ENCODE measurements around the gene FAM111A.
A peak's percentile ranks its signal among the peaks of the same experiment; 100 is the strongest.

Gene FAM111A

GRCh38 chr11:59141191-59141590 lies 1.5 kb upstream of the FAM111A start:
- DNase-seq (ENCODE audit: low read depth in 1 of 2, low spot score in 1 of 2), result no peak
- TF ChIP-seq SPI1 (IDR thresholded peaks at IDR 0.05; ENCODE audit: borderline replicate concordance, low read depth), result no peak
- TF ChIP-seq POLR2AphosphoS5 (IDR thresholded peaks at IDR 0.05; ENCODE audit: low read depth), result no peak
- TF ChIP-seq, protein P1, sequence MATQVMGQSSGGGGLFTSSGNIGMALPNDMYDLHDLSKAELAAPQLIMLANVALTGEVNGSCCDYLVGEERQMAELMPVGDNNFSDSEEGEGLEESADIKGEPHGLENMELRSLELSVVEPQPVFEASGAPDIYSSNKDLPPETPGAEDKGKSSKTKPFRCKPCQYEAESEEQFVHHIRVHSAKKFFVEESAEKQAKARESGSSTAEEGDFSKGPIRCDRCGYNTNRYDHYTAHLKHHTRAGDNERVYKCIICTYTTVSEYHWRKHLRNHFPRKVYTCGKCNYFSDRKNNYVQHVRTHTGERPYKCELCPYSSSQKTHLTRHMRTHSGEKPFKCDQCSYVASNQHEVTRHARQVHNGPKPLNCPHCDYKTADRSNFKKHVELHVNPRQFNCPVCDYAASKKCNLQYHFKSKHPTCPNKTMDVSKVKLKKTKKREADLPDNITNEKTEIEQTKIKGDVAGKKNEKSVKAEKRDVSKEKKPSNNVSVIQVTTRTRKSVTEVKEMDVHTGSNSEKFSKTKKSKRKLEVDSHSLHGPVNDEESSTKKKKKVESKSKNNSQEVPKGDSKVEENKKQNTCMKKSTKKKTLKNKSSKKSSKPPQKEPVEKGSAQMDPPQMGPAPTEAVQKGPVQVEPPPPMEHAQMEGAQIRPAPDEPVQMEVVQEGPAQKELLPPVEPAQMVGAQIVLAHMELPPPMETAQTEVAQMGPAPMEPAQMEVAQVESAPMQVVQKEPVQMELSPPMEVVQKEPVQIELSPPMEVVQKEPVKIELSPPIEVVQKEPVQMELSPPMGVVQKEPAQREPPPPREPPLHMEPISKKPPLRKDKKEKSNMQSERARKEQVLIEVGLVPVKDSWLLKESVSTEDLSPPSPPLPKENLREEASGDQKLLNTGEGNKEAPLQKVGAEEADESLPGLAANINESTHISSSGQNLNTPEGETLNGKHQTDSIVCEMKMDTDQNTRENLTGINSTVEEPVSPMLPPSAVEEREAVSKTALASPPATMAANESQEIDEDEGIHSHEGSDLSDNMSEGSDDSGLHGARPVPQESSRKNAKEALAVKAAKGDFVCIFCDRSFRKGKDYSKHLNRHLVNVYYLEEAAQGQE (IDR thresholded peaks at IDR 0.05; ENCODE audit: insufficient replicate concordance, low read depth), result no peak
- H3K4me3 ChIP-seq (replicated peaks; ENCODE audit: insufficient read depth, low read length), result no peak overlapping the region
- H3K27me3 ChIP-seq (ENCODE audit: insufficient read depth, poor library complexity, severe bottlenecking), result no peaks in the 10 kb centered on the region
- no peak overlapping the region for H3K27ac ChIP-seq (replicated peaks)

- TF ChIP-seq CTCF (IDR thresholded peaks at IDR 0.05; ENCODE audit: insufficient read depth, low read length) (no peak), POLR2AphosphoS5 (IDR thresholded peaks at IDR 0.05; ENCODE audit: low read depth) (no peak), SPI1 (IDR thresholded peaks at IDR 0.05; ENCODE audit: borderline replicate concordance, low read depth) (no peak)
- H3K4me3 ChIP-seq (replicated peaks; ENCODE audit: insufficient read depth, low read length), result peak overlapping the region; percentile 95
- no peak for DNase-seq (ENCODE audit: low read depth in 1 of 2, low spot score in 1 of 2)
- peak overlapping the region; percentile 78 for H3K27ac ChIP-seq (replicated peaks)
- H3K27me3 ChIP-seq (ENCODE audit: insufficient read depth, poor library complexity, severe bottlenecking), result no peaks in the 10 kb centered on the region
These were observed 789 bp upstream of the FAM111A start for GRCh38 chr11:59141673-59142460.

GRCh38 chr11:59144096-59144495 lies 1.4 kb downstream of the FAM111A start:
- peak overlapping the region; percentile 78 for H3K27ac ChIP-seq (replicated peaks)

More at GRCh38 chr11:59144096-59144495, 1.4 kb downstream of the FAM111A start:
- no peak for TF ChIP-seq POLR2AphosphoS5 (IDR thresholded peaks at IDR 0.05; ENCODE audit: low read depth)
- TF ChIP-seq GABPA (IDR thresholded peaks at IDR 0.05; ENCODE audit: low read depth), result no peak
- TF ChIP-seq, protein P1 (IDR thresholded peaks at IDR 0.05; ENCODE audit: insufficient replicate concordance, low read depth), result no peak
- TF ChIP-seq SPI1 (IDR thresholded peaks at IDR 0.05; ENCODE audit: borderline replicate concordance, low read depth), result no peak
- no peak for TF ChIP-seq CTCF (IDR thresholded peaks at IDR 0.05; ENCODE audit: insufficient read depth, low read length)
- DNase-seq (ENCODE audit: low read depth in 1 of 2, low spot score in 1 of 2), result no peak
- no peaks in the 10 kb centered on the region for H3K27me3 ChIP-seq (ENCODE audit: insufficient read depth, poor library complexity, severe bottlenecking)
- H3K4me3 ChIP-seq (replicated peaks; ENCODE audit: insufficient read depth, low read length), result peak overlapping the region; percentile 69

All from HL-60 (cell line).